MM.1S (cell line): ENCODE measurements around the gene ANKRD31.

Experiments used
- EZH2 ChIP-seq: fragments of 300-600 bp; sonication (generic); optimal IDR thresholded peaks from 2 replicates; pipeline ENCODE3; 2017; ENCODE audit warnings: low read depth, mild to moderate bottlenecking, antibody characterized with exemption, low read length, mixed read lengths
- EZH2phosphoT487 ChIP-seq: fragments of 300-600 bp; sonication (generic); IDR thresholded peaks from 2 replicates; pipeline ENCODE4 v1.6.1; 2018; ENCODE audit warnings: antibody characterized with exemption, low read length
- TF ChIP-seq, protein P1 (sequence below): fragments of 300-600 bp; sonication (generic); IDR thresholded peaks from 2 replicates; pipeline ENCODE4 v1.5.1; 2016; ENCODE audit warnings: antibody characterized with exemption, low read length, mixed read lengths

DNA sequence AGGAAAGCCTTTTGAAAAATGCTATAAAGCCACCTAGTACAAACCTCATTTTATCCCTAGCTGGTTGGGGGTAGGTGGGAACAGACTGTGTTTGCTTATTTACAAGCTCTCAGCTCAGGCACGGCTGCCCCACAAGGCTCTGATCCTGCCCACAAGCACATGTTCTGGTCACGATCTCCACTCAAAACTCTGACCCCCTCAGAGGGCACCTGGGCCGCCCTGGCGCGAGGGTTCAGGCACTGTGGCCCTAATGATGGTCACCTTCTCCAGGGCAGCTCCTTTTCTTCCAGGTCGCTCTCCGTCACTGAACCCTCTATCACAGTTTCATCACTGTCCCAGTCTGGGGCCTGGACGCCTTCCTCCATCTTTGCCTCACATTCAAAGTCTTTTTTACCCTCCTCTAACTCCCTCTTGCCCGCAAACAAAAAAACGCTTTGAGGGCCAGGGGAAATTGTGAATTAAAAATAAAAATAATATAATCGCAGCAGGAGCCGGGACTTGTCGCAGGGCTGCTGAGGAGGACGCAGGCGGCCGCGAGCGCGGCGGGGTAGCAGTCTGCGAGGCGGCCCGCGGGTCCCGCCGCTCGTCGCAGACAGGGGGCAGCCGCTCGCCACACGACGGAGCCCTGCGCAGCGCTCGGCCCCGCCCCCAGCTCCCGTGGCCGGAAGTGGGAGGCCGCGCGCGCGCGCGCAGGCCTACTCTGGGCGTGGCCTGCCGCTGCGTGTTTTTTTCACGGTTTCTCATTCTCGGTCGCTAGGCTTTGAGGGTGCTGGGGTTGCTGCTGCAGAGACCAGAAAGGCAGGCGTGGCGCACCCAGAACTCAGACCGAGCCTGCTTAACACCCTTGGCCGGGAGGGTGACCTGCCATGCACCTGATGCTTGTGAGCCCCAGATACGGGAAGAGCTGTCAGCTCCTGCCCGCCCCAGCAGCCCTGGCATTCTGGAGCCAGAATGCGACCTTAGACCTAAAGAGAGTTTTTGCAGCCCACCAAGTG, at the start of gene ANKRD31:
- TF ChIP-seq, protein P1, sequence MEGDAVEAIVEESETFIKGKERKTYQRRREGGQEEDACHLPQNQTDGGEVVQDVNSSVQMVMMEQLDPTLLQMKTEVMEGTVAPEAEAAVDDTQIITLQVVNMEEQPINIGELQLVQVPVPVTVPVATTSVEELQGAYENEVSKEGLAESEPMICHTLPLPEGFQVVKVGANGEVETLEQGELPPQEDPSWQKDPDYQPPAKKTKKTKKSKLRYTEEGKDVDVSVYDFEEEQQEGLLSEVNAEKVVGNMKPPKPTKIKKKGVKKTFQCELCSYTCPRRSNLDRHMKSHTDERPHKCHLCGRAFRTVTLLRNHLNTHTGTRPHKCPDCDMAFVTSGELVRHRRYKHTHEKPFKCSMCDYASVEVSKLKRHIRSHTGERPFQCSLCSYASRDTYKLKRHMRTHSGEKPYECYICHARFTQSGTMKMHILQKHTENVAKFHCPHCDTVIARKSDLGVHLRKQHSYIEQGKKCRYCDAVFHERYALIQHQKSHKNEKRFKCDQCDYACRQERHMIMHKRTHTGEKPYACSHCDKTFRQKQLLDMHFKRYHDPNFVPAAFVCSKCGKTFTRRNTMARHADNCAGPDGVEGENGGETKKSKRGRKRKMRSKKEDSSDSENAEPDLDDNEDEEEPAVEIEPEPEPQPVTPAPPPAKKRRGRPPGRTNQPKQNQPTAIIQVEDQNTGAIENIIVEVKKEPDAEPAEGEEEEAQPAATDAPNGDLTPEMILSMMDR: peak; percentile 66
- TF ChIP-seq EZH2phosphoT487 (no peak), EZH2 (no peak)
